A549 (cell line): ENCODE measurements around the gene DMPK. TPM values are rescaled to one million over a fixed set of nuclear protein-coding genes. Genes with fewer than 3 reads are reported as not detected.

ENCODE experiments used
- ATAC-seq, 2 experiments: fragments of 200-7000 bp in 1 of 2; fragments of >200 bp in 1 of 2; cut with Nextera tagmentation in 1 of 2; cut with Tn5 transposase in 1 of 2; 3 replicates each; pipeline versions ENCODE4 v1.8.0 to v1.9.1; 2018 to 2020; ENCODE audit warnings: mild to moderate bottlenecking in 1 of 2, moderate library complexity in 1 of 2
- CTCF ChIA-PET: fragments of 300-600 bp; sonication (Branson Sonifier 250); formaldehyde crosslinking; extraction: SDS; loops from one replicate; lab custom pipeline; 2021; ENCODE audit warnings: antibody characterized with exemption, inconsistent platforms; lab: Yijun Ruan, JAX
- POLR2A ChIA-PET: fragments of 350-600 bp; formaldehyde crosslinking; extraction: SDS; loops from one replicate; lab custom pipeline; 2021; ENCODE audit warnings: antibody characterized with exemption, inconsistent platforms; lab: Yijun Ruan, JAX
- DNase-seq, 2 experiments: peaks; one replicate each; pipeline versions ENCODE4 v3.0.0 to v3.0.0-alpha.2; 2011 to 2016; ENCODE audit warnings: low read depth in 1 of 2, low spot score in 1 of 2
- FAIRE-seq: peaks from 2 replicates; lab custom pipeline; 2011; peaks lifted over from hg19 to GRCh38; lab: Jason Lieb, UNC
- H3K27ac ChIP-seq, 2 experiments: fragments of >200 bp; sonication (Bioruptor Twin); formaldehyde crosslinking; 3 replicates each; pipeline ENCODE4 v1.5.1; 2016 to 2017
- H3K4me1 ChIP-seq: fragments of >200 bp; sonication (Bioruptor Twin); formaldehyde crosslinking; 3 replicates; pipeline ENCODE4 v1.6.1; 2016
- H3K4me2 ChIP-seq: fragments of >200 bp; sonication (Bioruptor Twin); formaldehyde crosslinking; 3 replicates; pipeline ENCODE4 v1.6.1; 2016
- H3K4me3 ChIP-seq: fragments of >200 bp; sonication (Bioruptor Twin); formaldehyde crosslinking; 3 replicates; pipeline ENCODE4 v1.5.1; 2016
- H3K9me3 ChIP-seq: fragments of >200 bp; sonication (Bioruptor Twin); formaldehyde crosslinking; 3 replicates; pipeline ENCODE4 v1.6.1; 2016
- CBX2 ChIP-seq: fragments of 200-600 bp; sonication (generic); IDR thresholded peaks from 2 replicates; pipeline ENCODE4 v1.6.1; 2016; ENCODE audit warnings: low read depth, mild to moderate bottlenecking, borderline replicate concordance
- CBX8 ChIP-seq: fragments of 200-600 bp; sonication (generic); IDR thresholded peaks from 2 replicates; pipeline ENCODE4 v1.6.1; 2016
- CHD2 ChIP-seq: fragments of 150-350 bp; IDR thresholded peaks from 2 replicates; pipeline ENCODE4 v1.6.1; 2014; ENCODE audit warnings: low read length; ENCODE audit not compliant: partially characterized antibody
- EHMT2 ChIP-seq: fragments of 200-600 bp; sonication (generic); IDR thresholded peaks from 2 replicates; pipeline ENCODE4 v1.6.1; 2016; ENCODE audit warnings: antibody characterized with exemption, low read depth, mild to moderate bottlenecking, moderate library complexity
- FOSB ChIP-seq: fragments of 250-450 bp; sonication (Bioruptor Pico); IDR thresholded peaks from 2 replicates; pipeline ENCODE4 v1.5.0; 2020; ENCODE audit warnings: mild to moderate bottlenecking, moderate library complexity
- FOSL2 ChIP-seq, 2 experiments: fragments of 450-650 bp in 1 of 2; fragments of >200 bp in 1 of 2; sonication (Bioruptor Twin) in 1 of 2; formaldehyde crosslinking; IDR thresholded peaks; 2 replicates each; pipeline versions ENCODE4 v1.5.0 to v1.6.1; 2016 to 2020; ENCODE audit warnings: mild to moderate bottlenecking in 1 of 2, moderate library complexity in 1 of 2
- FOXS1 ChIP-seq: fragments of 250-450 bp; sonication (Bioruptor Pico); IDR thresholded peaks from 2 replicates; pipeline ENCODE4 v1.5.0; 2020; ENCODE audit warnings: mild to moderate bottlenecking, moderate library complexity
- HES2 ChIP-seq: fragments of >200 bp; sonication (Bioruptor Twin); formaldehyde crosslinking; IDR thresholded peaks from 2 replicates; pipeline ENCODE4 v1.6.1; 2016
- HMGXB4 ChIP-seq: fragments of 250-450 bp; sonication (Bioruptor Pico); IDR thresholded peaks from 2 replicates; pipeline ENCODE4 v1.5.0; 2021; ENCODE audit warnings: mild to moderate bottlenecking, moderate library complexity, borderline replicate concordance
- HOXB13 ChIP-seq: fragments of 250-450 bp; sonication (Bioruptor Pico); IDR thresholded peaks from 2 replicates; pipeline ENCODE4 v1.5.0; 2020; ENCODE audit warnings: low read depth, mild to moderate bottlenecking, moderate library complexity
- HOXB5 ChIP-seq: fragments of 250-450 bp; sonication (Bioruptor Pico); IDR thresholded peaks from 2 replicates; pipeline ENCODE4 v1.5.0; 2020; ENCODE audit warnings: mild to moderate bottlenecking, moderate library complexity
- JUN ChIP-seq, 2 experiments: fragments of >200 bp; sonication (Bioruptor Twin); formaldehyde crosslinking; IDR thresholded peaks; 2 replicates in 1 of 2; 3 replicates in 1 of 2; pipeline ENCODE4 v1.6.1; 2016 to 2017
- JUNB ChIP-seq: fragments of >200 bp; sonication (Bioruptor Twin); formaldehyde crosslinking; IDR thresholded peaks from 2 replicates; pipeline ENCODE4 v1.6.1; 2016
- MAFK ChIP-seq: fragments of 450-650 bp; IDR thresholded peaks from 2 replicates; pipeline ENCODE4 v1.6.1; 2014; ENCODE audit not compliant: partially characterized antibody
- MYC ChIP-seq: IDR thresholded peaks from 2 replicates; pipeline ENCODE4 v1.6.1; 2012; ENCODE audit warnings: mild to moderate bottlenecking, inconsistent platforms, low read length, improper control_type of control experiment, borderline replicate concordance
- NPAS2 ChIP-seq: fragments of 250-450 bp; sonication (Bioruptor Pico); IDR thresholded peaks from 2 replicates; pipeline ENCODE4 v1.8.0; 2022; ENCODE audit warnings: mild to moderate bottlenecking, moderate library complexity, borderline replicate concordance
- NR3C1 ChIP-seq: fragments of >200 bp; sonication (Bioruptor Twin); formaldehyde crosslinking; IDR thresholded peaks from 3 replicates; pipeline ENCODE4 v1.6.1; 2017
- PBX3 ChIP-seq: IDR thresholded peaks from 2 replicates; pipeline ENCODE4 v1.6.1; 2012
- PHF8 ChIP-seq: fragments of 200-600 bp; sonication (generic); IDR thresholded peaks from 2 replicates; pipeline ENCODE4 v1.6.1; 2016; ENCODE audit warnings: low read depth, mild to moderate bottlenecking, antibody characterized with exemption, moderate library complexity, borderline replicate concordance
- RCOR1 ChIP-seq: fragments of 150-350 bp; IDR thresholded peaks from 2 replicates; pipeline ENCODE4 v1.6.1; 2014; ENCODE audit warnings: antibody characterized with exemption, low read length, low read depth
- RFX5 ChIP-seq: fragments of 450-650 bp; IDR thresholded peaks from 2 replicates; pipeline ENCODE4 v1.7.1; 2014; ENCODE audit warnings: antibody characterized with exemption, mild to moderate bottlenecking, moderate library complexity
- RNF2 ChIP-seq: fragments of 200-600 bp; sonication (generic); IDR thresholded peaks from 2 replicates; pipeline ENCODE4 v1.6.1; 2016; ENCODE audit warnings: low read depth, mild to moderate bottlenecking, antibody characterized with exemption, moderate library complexity, borderline replicate concordance
- SMC3 ChIP-seq: fragments of >200 bp; sonication (Bioruptor Twin); formaldehyde crosslinking; IDR thresholded peaks from 3 replicates; pipeline ENCODE4 v1.6.1; 2018; ENCODE audit warnings: inconsistent platforms
- TP53 ChIP-seq: fragments of 250-450 bp; sonication (Bioruptor Pico); IDR thresholded peaks from 2 replicates; pipeline ENCODE4 v1.5.0; 2021; ENCODE audit warnings: mild to moderate bottlenecking, moderate library complexity
- ZC3H11A ChIP-seq: fragments of 450-650 bp; IDR thresholded peaks from 2 replicates; pipeline ENCODE4 v1.6.1; 2014; ENCODE audit warnings: antibody characterized with exemption, mild to moderate bottlenecking
- ZFP36 ChIP-seq: fragments of 450-650 bp; IDR thresholded peaks from 2 replicates; pipeline ENCODE4 v1.6.1; 2014; ENCODE audit warnings: borderline replicate concordance; ENCODE audit not compliant: partially characterized antibody
- ZNF302 ChIP-seq: fragments of 250-450 bp; sonication (Bioruptor Pico); IDR thresholded peaks from 2 replicates; pipeline ENCODE4 v1.9.0; 2021; ENCODE audit warnings: inconsistent platforms, mild to moderate bottlenecking, moderate library complexity
- WGBS: methylation state at CpG from one replicate; pipeline ENCODE4 v1.1.6; 2017; ENCODE audit errors: missing lambda C conversion rate; 5-methylcytosine and 5-hydroxymethylcytosine counted together
- polyA plus RNA-seq, 4 experiments: library from polyadenylated mRNA; depleted of rRNA in 3 of 4; stranded (reverse); fragments of >200 nt; fragmentation: RNase III in 1 of 4; extraction: RNeasy Plus Mini Kit Qiagen cat#74134 plus additional on column Dnase treatment in 1 of 4; gene quantifications; 2 replicates in 3 of 4; 3 replicates in 1 of 4; pipeline ENCODE4 v1.2.3, GENCODE V29; 2011 to 2017
- TF ChIP-seq, protein P1 (sequence below): fragments of 200-600 bp; sonication (generic); IDR thresholded peaks from 2 replicates; pipeline ENCODE4 v1.6.1; 2016; ENCODE audit warnings: antibody characterized with exemption, mild to moderate bottlenecking, moderate library complexity
- TF ChIP-seq, protein P2 (sequence below): fragments of >200 bp; sonication (Bioruptor Twin); formaldehyde crosslinking; IDR thresholded peaks from 3 replicates; pipeline ENCODE4 v1.6.1; 2016

The DMPK gene
- polyA plus RNA-seq, 2 of the 4 experiments (the other 2 are of a cell fraction): 21.6 to 56.6 TPM

- WGBS: 10% methylated on average over 34 of the region's 79 CpGs
- CTCF ChIA-PET: interaction anchor here (0.6 to 74.3 kb wide), 23 partner anchors 14 to 421 kb away, joined by 3 to 2204 read pairs (median 7); partner anchors contain the start of genes DMPK, DMWD, FBXO46 and FOXA3
- FAIRE-seq: peak; percentile 94
- TF ChIP-seq MYC: no peak
- TF ChIP-seq FOSL2 (IDR thresholded peaks at IDR 0.05): no peak
- TF ChIP-seq FOSL2 (CRISPR knock-in tag; IDR thresholded peaks at IDR 0.05): 0 out of 2 replicates have a peak, but pooled peaks have one; percentile 12
- TF ChIP-seq FOXS1 (CRISPR knock-in tag): no peak
- no peak for TF ChIP-seq MAFK
- TF ChIP-seq ZFP36: no peak
- no peak for TF ChIP-seq CBX8
- TF ChIP-seq, protein P1, sequence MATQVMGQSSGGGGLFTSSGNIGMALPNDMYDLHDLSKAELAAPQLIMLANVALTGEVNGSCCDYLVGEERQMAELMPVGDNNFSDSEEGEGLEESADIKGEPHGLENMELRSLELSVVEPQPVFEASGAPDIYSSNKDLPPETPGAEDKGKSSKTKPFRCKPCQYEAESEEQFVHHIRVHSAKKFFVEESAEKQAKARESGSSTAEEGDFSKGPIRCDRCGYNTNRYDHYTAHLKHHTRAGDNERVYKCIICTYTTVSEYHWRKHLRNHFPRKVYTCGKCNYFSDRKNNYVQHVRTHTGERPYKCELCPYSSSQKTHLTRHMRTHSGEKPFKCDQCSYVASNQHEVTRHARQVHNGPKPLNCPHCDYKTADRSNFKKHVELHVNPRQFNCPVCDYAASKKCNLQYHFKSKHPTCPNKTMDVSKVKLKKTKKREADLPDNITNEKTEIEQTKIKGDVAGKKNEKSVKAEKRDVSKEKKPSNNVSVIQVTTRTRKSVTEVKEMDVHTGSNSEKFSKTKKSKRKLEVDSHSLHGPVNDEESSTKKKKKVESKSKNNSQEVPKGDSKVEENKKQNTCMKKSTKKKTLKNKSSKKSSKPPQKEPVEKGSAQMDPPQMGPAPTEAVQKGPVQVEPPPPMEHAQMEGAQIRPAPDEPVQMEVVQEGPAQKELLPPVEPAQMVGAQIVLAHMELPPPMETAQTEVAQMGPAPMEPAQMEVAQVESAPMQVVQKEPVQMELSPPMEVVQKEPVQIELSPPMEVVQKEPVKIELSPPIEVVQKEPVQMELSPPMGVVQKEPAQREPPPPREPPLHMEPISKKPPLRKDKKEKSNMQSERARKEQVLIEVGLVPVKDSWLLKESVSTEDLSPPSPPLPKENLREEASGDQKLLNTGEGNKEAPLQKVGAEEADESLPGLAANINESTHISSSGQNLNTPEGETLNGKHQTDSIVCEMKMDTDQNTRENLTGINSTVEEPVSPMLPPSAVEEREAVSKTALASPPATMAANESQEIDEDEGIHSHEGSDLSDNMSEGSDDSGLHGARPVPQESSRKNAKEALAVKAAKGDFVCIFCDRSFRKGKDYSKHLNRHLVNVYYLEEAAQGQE: peak; percentile 40; the same call in 1 of the 2 replicates
- peak; percentile 66; the same call in 1 of the 2 replicates for TF ChIP-seq TP53
- TF ChIP-seq, protein P2, sequence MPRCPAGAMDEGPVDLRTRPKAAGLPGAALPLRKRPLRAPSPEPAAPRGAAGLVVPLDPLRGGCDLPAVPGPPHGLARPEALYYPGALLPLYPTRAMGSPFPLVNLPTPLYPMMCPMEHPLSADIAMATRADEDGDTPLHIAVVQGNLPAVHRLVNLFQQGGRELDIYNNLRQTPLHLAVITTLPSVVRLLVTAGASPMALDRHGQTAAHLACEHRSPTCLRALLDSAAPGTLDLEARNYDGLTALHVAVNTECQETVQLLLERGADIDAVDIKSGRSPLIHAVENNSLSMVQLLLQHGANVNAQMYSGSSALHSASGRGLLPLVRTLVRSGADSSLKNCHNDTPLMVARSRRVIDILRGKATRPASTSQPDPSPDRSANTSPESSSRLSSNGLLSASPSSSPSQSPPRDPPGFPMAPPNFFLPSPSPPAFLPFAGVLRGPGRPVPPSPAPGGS: peak; percentile 63; the same call in 1 of the 3 replicates
- no peak for TF ChIP-seq ZC3H11A
- peak; percentile 47; the same call in 1 of the 2 replicates for TF ChIP-seq HMGXB4 (CRISPR knock-in tag)
- TF ChIP-seq HOXB5: 0 out of 2 replicates have a peak, but pooled peaks have one; percentile 54
- TF ChIP-seq SMC3: peak; percentile 75
- no peak for TF ChIP-seq CBX2
- TF ChIP-seq JUNB: no peak
- no peak for TF ChIP-seq FOSB
- no peak for TF ChIP-seq CHD2
- TF ChIP-seq HES2: no peak
- no peak for TF ChIP-seq EHMT2
- no peak for TF ChIP-seq ZNF302
- no peak for TF ChIP-seq PHF8
- TF ChIP-seq HOXB13 (CRISPR knock-in tag): no peak
- peak; percentile 79 for TF ChIP-seq RFX5
- peak; percentile 86 for TF ChIP-seq PBX3
- TF ChIP-seq NR3C1: no peak
- peak; percentile 79 to 96 for TF ChIP-seq JUN (IDR thresholded peaks at IDR 0.05)
- TF ChIP-seq RNF2: no peak
- TF ChIP-seq RCOR1: no peak
- TF ChIP-seq NPAS2 (CRISPR knock-in tag): no peak
These were observed 11.8 kb downstream of the DMPK start for GRCh38 chr19:45770192-45771101.

More at GRCh38 chr19:45770192-45771101, 11.8 kb downstream of the DMPK start:
- peak overlapping the region; percentile 45 for H3K4me3 ChIP-seq
- peak overlapping the region; percentile 71 to 87 for H3K27ac ChIP-seq
- peak overlapping the region; percentile 86 for H3K4me2 ChIP-seq
- DNase-seq: peak; percentile 99 to 100
- no peaks in the 10 kb centered on the region for H3K9me3 ChIP-seq
- peak; percentile 49 to 83 for ATAC-seq
- POLR2A ChIA-PET: interaction anchor here (0.5 to 4.5 kb wide), 19 partner anchors 9 to 223 kb away, joined by 3 to 68 read pairs (median 4); partner anchors contain the start of genes DMPK, DMWD, FBXO46 and IRF2BP1
- H3K4me1 ChIP-seq: peaks cover 18% of the 10 kb centered on the region
